GM10266 (cell line): ENCODE results near the gene SSTR1.

ENCODE experiments used
- DNase-seq: peaks from one replicate; pipeline ENCODE4 v3.0.0; 2012; ENCODE audit errors: extremely low spot score
- CTCF ChIP-seq: IDR thresholded peaks from 2 replicates; pipeline ENCODE4 v1.5.1; 2012; ENCODE audit warnings: mild to moderate bottlenecking, low read depth; ENCODE audit not compliant: control insufficient read depth, insufficient read depth; ENCODE audit errors: missing control alignments

Gene SSTR1

GRCh38 chr14:38197784-38198335 is 9.8 kb upstream of the SSTR1 start:
- DNase-seq, result no peak
- TF ChIP-seq CTCF, result no peak

- no peak for DNase-seq
- TF ChIP-seq CTCF, result no peak
Observed at GRCh38 chr14:38198425-38198824, 9.3 kb upstream of the SSTR1 start.

GRCh38 chr14:38199076-38199475 is 8.6 kb upstream of the SSTR1 start:
- TF ChIP-seq CTCF, result no peak
- DNase-seq, result no peak

GRCh38 chr14:38199739-38200138 is 8.0 kb upstream of the SSTR1 start:
- no peak for TF ChIP-seq CTCF
- DNase-seq, result no peak

GRCh38 chr14:38201137-38201828 is 6.4 kb upstream of the SSTR1 start:
- TF ChIP-seq CTCF, result no peak
- no peak for DNase-seq

GRCh38 chr14:38202444-38203191 is 5.1 kb upstream of the SSTR1 start:
- no peak for TF ChIP-seq CTCF
- no peak for DNase-seq

- no peak for TF ChIP-seq CTCF
- no peak for DNase-seq
Observed at GRCh38 chr14:38203929-38204718, 3.6 kb upstream of the SSTR1 start.
